HEK293 (cell line): ENCODE measurements around the gene RNF111.

ENCODE experiments used
- CTCF ChIA-PET: fragments of 350-600 bp; formaldehyde crosslinking; extraction: SDS; loops from one replicate; lab custom pipeline; 2021; ENCODE audit warnings: antibody characterized with exemption; lab: Yijun Ruan, JAX
- POLR2A ChIA-PET: fragments of 300-600 bp; formaldehyde crosslinking; extraction: SDS; loops from one replicate; lab custom pipeline; 2020; ENCODE audit warnings: antibody characterized with exemption, inconsistent platforms; lab: Yijun Ruan, JAX
- H3K27ac ChIP-seq: fragments of 200-500 bp; sonication (Bioruptor generic); 2 replicates; pipeline ENCODE4 v1.5.1; 2014; ENCODE audit warnings: low read depth, low read length, control low read depth, inconsistent platforms; ENCODE audit errors: extremely low read depth
- H3K36me3 ChIP-seq, 2 experiments: fragments of 200-500 bp in 1 of 2; sonication (Bioruptor generic) in 1 of 2; 1 replicate in 1 of 2; 2 replicates in 1 of 2; pipeline ENCODE4 v1.5.1; 2014 to 2017; ENCODE audit warnings: inconsistent platforms in 2 of 2, low read length in 2 of 2; ENCODE audit not compliant: control insufficient read depth in 2 of 2, insufficient read depth in 1 of 2
- H3K4me1 ChIP-seq: fragments of 200-500 bp; sonication (Bioruptor generic); 2 replicates; pipeline ENCODE4 v1.5.1; 2014; ENCODE audit warnings: mild to moderate bottlenecking, low read length, inconsistent platforms; ENCODE audit not compliant: control insufficient read depth, insufficient read depth
- H3K4me3 ChIP-seq: 2 replicates; pipeline ENCODE4 v1.5.1; 2011; ENCODE audit warnings: low read depth, mild to moderate bottlenecking, control low read depth, low read length, moderate library complexity
- H3K9me3 ChIP-seq: fragments of 200-500 bp; sonication (Bioruptor generic); 2 replicates; pipeline ENCODE4 v1.5.1; 2014; ENCODE audit warnings: low read depth, low read length, inconsistent platforms; ENCODE audit not compliant: control insufficient read depth, insufficient read depth
- HOXA7 ChIP-seq: sonication (generic); formaldehyde crosslinking; IDR thresholded peaks from 2 replicates; pipeline ENCODE4 v1.8.1; 2022; ENCODE audit warnings: missing genetic modification reagents, borderline replicate concordance
- MEIS1 ChIP-seq: sonication (generic); formaldehyde crosslinking; IDR thresholded peaks from 2 replicates; pipeline ENCODE4 v1.8.1; 2022; ENCODE audit warnings: missing genetic modification reagents, mild to moderate bottlenecking, borderline replicate concordance
- SALL2 ChIP-seq: fragments of 450-650 bp; formaldehyde crosslinking; IDR thresholded peaks from 2 replicates; pipeline ENCODE4 v1.5.0; 2017; ENCODE audit warnings: missing biosample characterization, mild to moderate bottlenecking, missing genetic modification characterization, borderline replicate concordance
- SETDB1 ChIP-seq: IDR thresholded peaks from one replicate; pipeline ENCODE4 v1.6.1; 2017; ENCODE audit warnings: mild to moderate bottlenecking, low read length, moderate library complexity, mixed read lengths; ENCODE audit not compliant: insufficient read length
- SP3 ChIP-seq: fragments of 450-650 bp; formaldehyde crosslinking; IDR thresholded peaks from 2 replicates; pipeline ENCODE4 v1.5.1; 2016; ENCODE audit warnings: missing biosample characterization, missing genetic modification characterization
- ZBTB21 ChIP-seq: fragments of 450-650 bp; formaldehyde crosslinking; IDR thresholded peaks from 2 replicates; pipeline ENCODE4 v1.5.1; 2017; ENCODE audit warnings: missing biosample characterization, missing genetic modification characterization
- ZBTB7A ChIP-seq: fragments of 450-650 bp; formaldehyde crosslinking; IDR thresholded peaks from 2 replicates; pipeline ENCODE4 v1.5.1; 2016; ENCODE audit warnings: low read depth, missing biosample characterization, missing genetic modification characterization
- ZBTB8A ChIP-seq: fragments of 450-650 bp; formaldehyde crosslinking; IDR thresholded peaks from 2 replicates; pipeline ENCODE4 v1.5.1; 2016; ENCODE audit warnings: missing biosample characterization, missing genetic modification characterization
- ZFP41 ChIP-seq: fragments of 450-650 bp; formaldehyde crosslinking; IDR thresholded peaks from 2 replicates; pipeline ENCODE4 v1.5.1; 2016; ENCODE audit warnings: missing biosample characterization, missing genetic modification characterization, borderline replicate concordance
- ZNF10 ChIP-seq: fragments of 450-650 bp; formaldehyde crosslinking; IDR thresholded peaks from 2 replicates; pipeline ENCODE4 v1.5.1; 2017; ENCODE audit warnings: missing biosample characterization, missing genetic modification characterization
- ZNF16 ChIP-seq: fragments of 450-650 bp; formaldehyde crosslinking; IDR thresholded peaks from 2 replicates; pipeline ENCODE4 v1.5.1; 2016; ENCODE audit warnings: low read depth, missing biosample characterization, missing genetic modification characterization
- ZNF174 ChIP-seq: fragments of 450-650 bp; formaldehyde crosslinking; IDR thresholded peaks from 2 replicates; pipeline ENCODE4 v1.5.0; 2017; ENCODE audit warnings: missing biosample characterization, mild to moderate bottlenecking, missing genetic modification characterization
- ZNF184 ChIP-seq: fragments of 450-650 bp; IDR thresholded peaks from 2 replicates; pipeline ENCODE4 v1.5.1; 2018; ENCODE audit warnings: missing biosample characterization, mild to moderate bottlenecking, missing genetic modification characterization
- ZNF202 ChIP-seq: fragments of 450-650 bp; formaldehyde crosslinking; IDR thresholded peaks from 2 replicates; pipeline ENCODE4 v1.5.1; 2016; ENCODE audit warnings: missing biosample characterization, missing genetic modification characterization, borderline replicate concordance
- ZNF341 ChIP-seq: fragments of 450-650 bp; formaldehyde crosslinking; IDR thresholded peaks from 2 replicates; pipeline ENCODE4; 2016; ENCODE audit warnings: low read depth, missing biosample characterization, missing genetic modification characterization
- ZNF350 ChIP-seq: fragments of 450-650 bp; formaldehyde crosslinking; IDR thresholded peaks from 2 replicates; pipeline ENCODE4 v1.5.0; 2017; ENCODE audit warnings: missing biosample characterization, mild to moderate bottlenecking, missing genetic modification characterization
- ZNF37A ChIP-seq: fragments of 450-650 bp; IDR thresholded peaks from 2 replicates; pipeline ENCODE4 v1.5.1; 2018; ENCODE audit warnings: missing biosample characterization, missing genetic modification characterization
- ZNF416 ChIP-seq: fragments of 450-650 bp; formaldehyde crosslinking; IDR thresholded peaks from 2 replicates; pipeline ENCODE4 v1.5.1; 2016; ENCODE audit warnings: missing biosample characterization, missing genetic modification characterization
- ZNF571 ChIP-seq: fragments of 450-650 bp; formaldehyde crosslinking; IDR thresholded peaks from 2 replicates; pipeline ENCODE4 v1.5.0; 2017; ENCODE audit warnings: missing biosample characterization, missing genetic modification characterization
- ZNF600 ChIP-seq: fragments of 450-650 bp; formaldehyde crosslinking; IDR thresholded peaks from 2 replicates; pipeline ENCODE4 v1.5.1; 2016; ENCODE audit warnings: missing biosample characterization, missing genetic modification characterization
- ZNF624 ChIP-seq: fragments of 450-650 bp; formaldehyde crosslinking; IDR thresholded peaks from 2 replicates; pipeline ENCODE4 v1.5.1; 2017; ENCODE audit warnings: missing biosample characterization, missing genetic modification characterization
- ZNF629 ChIP-seq: fragments of 450-650 bp; formaldehyde crosslinking; IDR thresholded peaks from 2 replicates; pipeline ENCODE4 v1.5.1; 2017; ENCODE audit warnings: missing biosample characterization, missing genetic modification characterization
- ZNF707 ChIP-seq: fragments of 450-650 bp; formaldehyde crosslinking; IDR thresholded peaks from 2 replicates; pipeline ENCODE4 v1.5.1; 2016; ENCODE audit warnings: missing biosample characterization, missing genetic modification characterization
- ZNF776 ChIP-seq: fragments of 450-650 bp; formaldehyde crosslinking; IDR thresholded peaks from 2 replicates; pipeline ENCODE4 v1.5.0; 2017; ENCODE audit warnings: missing biosample characterization, missing genetic modification characterization, borderline replicate concordance
- ZNF777 ChIP-seq: fragments of 450-650 bp; formaldehyde crosslinking; IDR thresholded peaks from 2 replicates; pipeline ENCODE4 v1.5.1; 2017; ENCODE audit warnings: missing biosample characterization, missing genetic modification characterization, borderline replicate concordance
- ZNF837 ChIP-seq: fragments of 450-650 bp; formaldehyde crosslinking; IDR thresholded peaks from 2 replicates; pipeline ENCODE4 v1.5.1; 2016; ENCODE audit warnings: missing biosample characterization, missing genetic modification characterization
- ZSCAN16 ChIP-seq: fragments of 450-650 bp; formaldehyde crosslinking; IDR thresholded peaks from 2 replicates; pipeline ENCODE4 v1.5.1; 2016; ENCODE audit warnings: missing biosample characterization, missing genetic modification characterization
- TF ChIP-seq, protein P1 (sequence below): fragments of 450-650 bp; formaldehyde crosslinking; IDR thresholded peaks from 2 replicates; pipeline ENCODE4 v1.5.1; 2016; ENCODE audit warnings: missing biosample characterization, missing genetic modification characterization
- TF ChIP-seq, protein P2 (sequence below): fragments of 450-650 bp; formaldehyde crosslinking; IDR thresholded peaks from 2 replicates; pipeline ENCODE4 v1.5.1; 2017; ENCODE audit warnings: missing biosample characterization, missing genetic modification characterization
- TF ChIP-seq, protein P3 (sequence below): fragments of 450-650 bp; formaldehyde crosslinking; IDR thresholded peaks from 2 replicates; pipeline ENCODE4 v1.5.1; 2016; ENCODE audit warnings: missing biosample characterization, missing genetic modification characterization

The RNF111 gene

DNA sequence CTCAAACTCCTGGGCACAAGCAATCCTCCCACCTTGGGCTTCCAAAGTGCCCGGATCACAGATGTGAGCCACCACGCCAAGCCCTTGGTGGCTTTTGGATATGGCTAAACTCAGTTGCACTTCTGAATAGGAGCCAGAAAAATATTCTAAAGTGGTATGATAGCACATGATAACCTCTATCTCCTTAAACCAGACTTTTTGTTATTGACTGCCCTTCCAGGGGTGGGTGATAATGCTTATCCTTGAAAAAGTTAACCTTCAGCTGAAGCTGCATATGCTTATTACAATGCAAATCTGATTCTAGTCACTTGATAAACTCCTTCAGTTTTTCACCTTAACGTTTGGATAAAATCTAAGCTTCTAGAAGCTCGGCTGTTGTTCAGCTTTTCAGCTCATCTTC is 123.8 kb downstream of the RNF111 start:
- no peaks in the 10 kb centered on the region for H3K4me1 ChIP-seq

DNA sequence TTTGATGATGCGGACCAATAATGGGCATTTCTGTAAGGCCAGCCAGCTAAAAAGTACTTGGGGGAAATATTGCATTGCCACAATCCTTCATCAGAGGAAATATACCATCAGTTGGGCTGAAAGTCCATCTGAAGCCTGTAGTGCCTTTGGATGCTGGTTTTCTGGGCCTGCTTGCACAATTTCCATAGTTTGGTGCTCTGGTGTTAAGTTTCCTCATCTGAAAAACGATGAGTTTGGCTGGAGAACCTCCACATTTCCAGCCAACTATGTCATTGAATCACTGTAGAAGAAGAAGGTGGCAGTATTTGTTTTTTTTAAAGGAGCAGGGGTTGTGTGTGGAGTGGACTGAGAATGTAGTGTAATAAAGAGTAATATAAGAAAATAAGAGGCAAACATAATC is 127.6 kb downstream of the RNF111 start:
- Histone ChIP-seq H3K9me3 (no peaks in the 10 kb centered on the region), H3K36me3 (peaks cover 60 to 89% of the 10 kb centered on the region in 2 experiments), H3K4me1 (no peaks in the 10 kb centered on the region), H3K27ac (no peak overlapping the region), H3K4me3 (no peak overlapping the region)
- CTCF ChIA-PET, result no interaction called here
- TF ChIP-seq, protein P1, sequence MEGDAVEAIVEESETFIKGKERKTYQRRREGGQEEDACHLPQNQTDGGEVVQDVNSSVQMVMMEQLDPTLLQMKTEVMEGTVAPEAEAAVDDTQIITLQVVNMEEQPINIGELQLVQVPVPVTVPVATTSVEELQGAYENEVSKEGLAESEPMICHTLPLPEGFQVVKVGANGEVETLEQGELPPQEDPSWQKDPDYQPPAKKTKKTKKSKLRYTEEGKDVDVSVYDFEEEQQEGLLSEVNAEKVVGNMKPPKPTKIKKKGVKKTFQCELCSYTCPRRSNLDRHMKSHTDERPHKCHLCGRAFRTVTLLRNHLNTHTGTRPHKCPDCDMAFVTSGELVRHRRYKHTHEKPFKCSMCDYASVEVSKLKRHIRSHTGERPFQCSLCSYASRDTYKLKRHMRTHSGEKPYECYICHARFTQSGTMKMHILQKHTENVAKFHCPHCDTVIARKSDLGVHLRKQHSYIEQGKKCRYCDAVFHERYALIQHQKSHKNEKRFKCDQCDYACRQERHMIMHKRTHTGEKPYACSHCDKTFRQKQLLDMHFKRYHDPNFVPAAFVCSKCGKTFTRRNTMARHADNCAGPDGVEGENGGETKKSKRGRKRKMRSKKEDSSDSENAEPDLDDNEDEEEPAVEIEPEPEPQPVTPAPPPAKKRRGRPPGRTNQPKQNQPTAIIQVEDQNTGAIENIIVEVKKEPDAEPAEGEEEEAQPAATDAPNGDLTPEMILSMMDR (tag by site-specific recombination), result no peak
- TF ChIP-seq ZBTB7A (tag by site-specific recombination), result no peak
- no peak for TF ChIP-seq SP3 (tag by site-specific recombination)
- TF ChIP-seq ZNF776 (tag by site-specific recombination), result no peak
- TF ChIP-seq ZSCAN16 (tag by site-specific recombination), result no peak
- no peak for TF ChIP-seq ZNF10 (tag by site-specific recombination)
- POLR2A ChIA-PET, result no interaction called here

More for the DNA sequence above, 123.8 kb downstream of the RNF111 start:
- H3K9me3 ChIP-seq, result no peaks in the 10 kb centered on the region
- no peak for TF ChIP-seq ZNF571 (tag by site-specific recombination)
- no peak for TF ChIP-seq ZNF202 (tag by site-specific recombination)
- no peak for TF ChIP-seq ZNF37A (tag by site-specific recombination)
- TF ChIP-seq MEIS1 (CRISPR knock-in tag), result no peak
- no peak for TF ChIP-seq ZNF174 (tag by site-specific recombination)
- TF ChIP-seq ZNF350 (tag by site-specific recombination), result no peak
- TF ChIP-seq ZBTB8A (tag by site-specific recombination), result no peak
- no peak for TF ChIP-seq ZNF707 (tag by site-specific recombination)
- TF ChIP-seq ZNF629 (tag by site-specific recombination), result no peak
- TF ChIP-seq, protein P2, sequence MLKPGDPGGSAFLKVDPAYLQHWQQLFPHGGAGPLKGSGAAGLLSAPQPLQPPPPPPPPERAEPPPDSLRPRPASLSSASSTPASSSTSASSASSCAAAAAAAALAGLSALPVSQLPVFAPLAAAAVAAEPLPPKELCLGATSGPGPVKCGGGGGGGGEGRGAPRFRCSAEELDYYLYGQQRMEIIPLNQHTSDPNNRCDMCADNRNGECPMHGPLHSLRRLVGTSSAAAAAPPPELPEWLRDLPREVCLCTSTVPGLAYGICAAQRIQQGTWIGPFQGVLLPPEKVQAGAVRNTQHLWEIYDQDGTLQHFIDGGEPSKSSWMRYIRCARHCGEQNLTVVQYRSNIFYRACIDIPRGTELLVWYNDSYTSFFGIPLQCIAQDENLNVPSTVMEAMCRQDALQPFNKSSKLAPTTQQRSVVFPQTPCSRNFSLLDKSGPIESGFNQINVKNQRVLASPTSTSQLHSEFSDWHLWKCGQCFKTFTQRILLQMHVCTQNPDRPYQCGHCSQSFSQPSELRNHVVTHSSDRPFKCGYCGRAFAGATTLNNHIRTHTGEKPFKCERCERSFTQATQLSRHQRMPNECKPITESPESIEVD, result no peak
- TF ChIP-seq ZNF416, result no peak
- TF ChIP-seq ZBTB21 (tag by site-specific recombination), result no peak
- TF ChIP-seq SETDB1, result no peak
- no peak overlapping the region for H3K4me3 ChIP-seq
- peaks cover 63 to 83% of the 10 kb centered on the region in 2 experiments for H3K36me3 ChIP-seq
- POLR2A ChIA-PET, result no interaction called here
- CTCF ChIA-PET, result interaction anchor here (0.6 kb wide), 1 partner anchor 860 kb away, joined by 4 read pairs; no protein-coding TSS in a partner anchor
- H3K27ac ChIP-seq, result no peak overlapping the region

DNA sequence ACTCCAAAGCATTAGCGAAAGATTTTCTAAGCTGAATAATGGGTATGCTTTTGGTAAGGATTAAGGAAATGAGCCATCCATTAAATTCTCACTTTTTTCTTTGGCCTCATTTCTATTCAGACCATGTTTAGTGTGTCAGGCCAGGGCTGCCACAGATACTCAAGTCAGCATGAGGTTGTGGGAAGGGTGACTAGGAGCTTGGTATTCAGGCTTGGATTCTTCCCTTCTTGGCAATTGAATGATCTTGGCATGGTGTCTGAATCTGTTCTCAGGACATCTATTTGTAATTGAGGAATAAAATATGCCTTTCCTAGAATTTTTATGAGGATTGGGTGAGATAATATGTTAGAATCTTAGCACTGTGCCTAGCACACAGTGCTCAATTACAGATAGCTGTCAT is 128.7 kb downstream of the RNF111 start:
- H3K4me3 ChIP-seq, result no peak overlapping the region
- H3K9me3 ChIP-seq, result no peaks in the 10 kb centered on the region
- no peaks in the 10 kb centered on the region for H3K4me1 ChIP-seq
- no peak overlapping the region for H3K27ac ChIP-seq
- H3K36me3 ChIP-seq, result peaks cover 55 to 88% of the 10 kb centered on the region in 2 experiments
- CTCF ChIA-PET, result interaction anchor here (0.7 kb wide), 1 partner anchor 158 kb away, joined by 3 read pairs; no protein-coding TSS in a partner anchor
- POLR2A ChIA-PET, result interaction anchor here (0.5 kb wide), 1 partner anchor 105 kb away, joined by 4 read pairs; no protein-coding TSS in a partner anchor
- no peak for TF ChIP-seq ZNF777 (tag by site-specific recombination)
- TF ChIP-seq, protein P3, sequence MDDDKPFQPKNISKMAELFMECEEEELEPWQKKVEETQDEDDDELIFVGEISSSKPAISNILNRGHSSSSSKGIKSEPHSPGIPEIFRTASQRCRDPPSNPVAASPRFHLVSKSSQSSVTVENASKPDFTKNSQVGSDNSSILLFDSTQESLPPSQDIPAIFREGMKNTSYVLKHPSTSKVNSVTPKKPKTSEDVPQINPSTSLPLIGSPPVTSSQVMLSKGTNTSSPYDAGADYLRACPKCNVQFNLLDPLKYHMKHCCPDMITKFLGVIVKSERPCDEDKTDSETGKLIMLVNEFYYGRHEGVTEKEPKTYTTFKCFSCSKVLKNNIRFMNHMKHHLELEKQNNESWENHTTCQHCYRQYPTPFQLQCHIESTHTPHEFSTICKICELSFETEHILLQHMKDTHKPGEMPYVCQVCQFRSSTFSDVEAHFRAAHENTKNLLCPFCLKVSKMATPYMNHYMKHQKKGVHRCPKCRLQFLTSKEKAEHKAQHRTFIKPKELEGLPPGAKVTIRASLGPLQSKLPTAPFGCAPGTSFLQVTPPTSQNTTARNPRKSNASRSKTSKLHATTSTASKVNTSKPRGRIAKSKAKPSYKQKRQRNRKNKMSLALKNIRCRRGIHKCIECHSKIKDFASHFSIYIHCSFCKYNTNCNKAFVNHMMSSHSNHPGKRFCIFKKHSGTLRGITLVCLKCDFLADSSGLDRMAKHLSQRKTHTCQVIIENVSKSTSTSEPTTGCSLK, result no peak
- no peak for TF ChIP-seq ZBTB7A (tag by site-specific recombination)
- TF ChIP-seq ZNF184 (tag by site-specific recombination), result no peak
- TF ChIP-seq ZNF16 (tag by site-specific recombination), result no peak
- TF ChIP-seq ZNF837 (tag by site-specific recombination), result no peak
- TF ChIP-seq ZBTB8A (tag by site-specific recombination), result no peak
- no peak for TF ChIP-seq SALL2 (tag by site-specific recombination)
- no peak for TF ChIP-seq HOXA7 (CRISPR knock-in tag)
- no peak for TF ChIP-seq ZNF624
- no peak for TF ChIP-seq ZNF600 (tag by site-specific recombination)
- TF ChIP-seq ZNF341 (tag by site-specific recombination), result no peak
- TF ChIP-seq ZFP41 (tag by site-specific recombination), result no peak
